ENCODE measurements around the gene SPDYE8.
"Not testable (repeated sequence)": the region's sequence is repeated elsewhere in the genome, so short reads cannot be mapped to it uniquely, and the experiment has no call there.

The SPDYE8 gene

GRCh38 chr7:73029666-73030065 lies at the start of gene SPDYE8:
TSS of gene SPDYE8 (minus strand) at chr7:73029766. CDS start at chr7:73027966, 1,800 bp downstream.
- not testable (repeated sequence) for DNase-seq

GRCh38 chr7:73057811-73058210 lies 28.2 kb upstream of the SPDYE8 start, which contains the start of gene SPDYE11:
TSS of gene SPDYE11 (minus strand) at chr7:73057911. CDS start at chr7:73056111, 1,800 bp downstream.
- not testable (repeated sequence) for DNase-seq

GRCh38 chr7:73006491-73006890 lies 23.1 kb downstream of the SPDYE8 start:
- not testable (repeated sequence) for DNase-seq

- DNase-seq: peak; percentile 81
Observed at GRCh38 chr7:73005693-73006447, 23.7 kb downstream of the SPDYE8 start.

- DNase-seq: peak; percentile 71
Observed at GRCh38 chr7:73005356-73005692, 24.2 kb downstream of the SPDYE8 start.

- DNase-seq: not testable (repeated sequence)
Observed at GRCh38 chr7:72997887-72998468, 31.6 kb downstream of the SPDYE8 start.

- DNase-seq: not testable (repeated sequence)
Observed at GRCh38 chr7:72997447-72997846, 32.1 kb downstream of the SPDYE8 start.

- not testable (repeated sequence) for DNase-seq
Observed at GRCh38 chr7:72995484-72995883, 34.1 kb downstream of the SPDYE8 start.

- not testable (repeated sequence) for DNase-seq
Observed at GRCh38 chr7:72990146-72990913, 39.2 kb downstream of the SPDYE8 start.

GRCh38 chr7:72982084-72982483 lies 47.5 kb downstream of the SPDYE8 start:
- DNase-seq: not testable (repeated sequence)

GRCh38 chr7:72980382-72980781 lies 49.2 kb downstream of the SPDYE8 start:
- not testable (repeated sequence) for DNase-seq

GRCh38 chr7:72976434-72976833 lies 53.1 kb downstream of the SPDYE8 start:
- DNase-seq: not testable (repeated sequence)

- DNase-seq: not testable (repeated sequence)
Observed at GRCh38 chr7:72975656-72976286, 53.8 kb downstream of the SPDYE8 start.

- not testable (repeated sequence) for DNase-seq
Observed at GRCh38 chr7:72974781-72975180, 54.8 kb downstream of the SPDYE8 start.

- DNase-seq: not testable (repeated sequence)
Observed at GRCh38 chr7:72971505-72971904, 58.1 kb downstream of the SPDYE8 start.

Data from stimulated activated CD4-positive, alpha-beta T cell treated with anti-CD3 and anti-CD28 coated beads, Interleukin-12 subunit alpha, Interleukin-12 subunit beta, amount 100 ng/mL, for 4 hours (primary cell).